Body of pancreas (tissue), 4 donors: Measurements from ENCODE around the gene SPG11. TPM values are rescaled to one million over a fixed set of nuclear protein-coding genes. Genes with fewer than 3 reads are reported as not detected.

ENCODE experiments used
- ATAC-seq: fragments of 150-250 bp; one replicate; pipeline ENCODE4 v1.9.1; 2016
- DNase-seq, 4 donors: peaks; one replicate each; pipeline ENCODE4 v3.0.0-alpha.2; 2019
- H3K27ac ChIP-seq, 4 donors: fragments of 200-600 bp; sonication (generic); 1 replicate in 3 of 4; 2 replicates in 1 of 4; pipeline versions ENCODE4 v1.5.1 to v1.6.1; 2016 to 2019; ENCODE audit warnings: mild to moderate bottlenecking in 1 of 4, mixed read lengths in 1 of 4, moderate library complexity in 1 of 4
- H3K27me3 ChIP-seq, 2 donors: fragments of 200-600 bp; sonication (generic); one replicate each; pipeline ENCODE4 v1.6.0; 2016; ENCODE audit warnings: mild to moderate bottlenecking in 1 of 2
- H3K36me3 ChIP-seq, 2 donors: fragments of 200-600 bp; sonication (generic); replicated peaks in 1 of 2; 2 replicates each; pipeline ENCODE4 v1.5.1; 2016; ENCODE audit warnings: low read depth in 2 of 2; ENCODE audit not compliant: insufficient read depth in 1 of 2
- H3K4me1 ChIP-seq: fragments of 200-600 bp; sonication (generic); one replicate; pipeline ENCODE4 v1.6.0; 2016
- H3K4me3 ChIP-seq, 2 donors: fragments of 200-600 bp; sonication (generic); 1 replicate in 1 of 2; 2 replicates in 1 of 2; pipeline ENCODE4 v1.5.1; 2016 to 2019
- H3K9me3 ChIP-seq, 3 donors: fragments of 200-600 bp; sonication (generic); 1 replicate in 2 of 3; 2 replicates in 1 of 3; pipeline ENCODE4 v1.5.1; 2016
- CTCF ChIP-seq, 7 experiments: fragments of 450-650 bp in 4 of 7; fragments of 200-600 bp in 3 of 7; sonication (generic) in 3 of 7; IDR thresholded peaks; one replicate each; pipeline ENCODE4 v1.5.1; 2016 to 2019; ENCODE audit warnings: antibody characterized with exemption in 7 of 7
- POLR2A ChIP-seq, 3 donors: fragments of 450-650 bp; IDR thresholded peaks; one replicate each; pipeline ENCODE4 v1.6.1; 2016; ENCODE audit warnings: antibody characterized with exemption in 3 of 3, mild to moderate bottlenecking in 2 of 3
- WGBS, 2 donors: methylation state at CpG; one replicate each; pipeline ENCODE4 v1.1.5; 2017; 5-methylcytosine and 5-hydroxymethylcytosine counted together
- intact Hi-C: fragments of 100-400 bp; cut with DNase I; formaldehyde crosslinking; loops from one replicate; pipeline ENCODE4 v1.15.1; 2023
- total RNA-seq, 2 donors: library from RNA; depleted of rRNA; stranded (reverse); fragments of >200 nt; gene quantifications; one replicate each; pipeline ENCODE4 v1.1.0, GENCODE V29; 2016

Gene SPG11
- total RNA-seq, 2 donors from 2014 or later, result 40.5 to 115 TPM

GRCh38 chr15:44541282-44541958 lies 122.0 kb downstream of the SPG11 start:
- intact Hi-C loops, result no loop called here
- Histone ChIP-seq H3K36me3 (peaks cover 0 to 1% of the 10 kb centered on the region in 2 donors), H3K9me3 (no peaks in the 10 kb centered on the region), H3K4me3 (no peak overlapping the region), H3K27me3 (no peaks in the 10 kb centered on the region), H3K27ac (peak overlapping the region in 3 of 4 donors; percentile 5 to 44 (median 36)), H3K4me1 (peaks cover 80% of the 10 kb centered on the region)
- 84 to 94% methylated on average over 4 of the region's 4 CpGs for WGBS, 2 donors
- ATAC-seq (no peak), DNase-seq (no peak)
- no peak for TF ChIP-seq CTCF (IDR thresholded peaks at IDR 0.05)
- no peak for TF ChIP-seq POLR2A (IDR thresholded peaks at IDR 0.05)

GRCh38 chr15:44537735-44538240 lies 125.7 kb downstream of the SPG11 start:
- 4 to 5% methylated on average over 11 to 13 of the region's 13 CpGs for WGBS, 2 donors
- Histone ChIP-seq H3K4me1 (peaks cover 60% of the 10 kb centered on the region), H3K9me3 (no peaks in the 10 kb centered on the region), H3K27ac (peak overlapping the region; percentile 96 to 100 (median 97)), H3K36me3 (peaks cover 0 to 1% of the 10 kb centered on the region in 2 donors), H3K4me3 (peak overlapping the region; percentile 75 to 84), H3K27me3 (no peaks in the 10 kb centered on the region)
- intact Hi-C loops, result no loop called here
- DNase-seq (peak in 1 of 4 donors; percentile 12), ATAC-seq (no peak)
- peak in 1 of 7 experiments; percentile 9 for TF ChIP-seq CTCF (IDR thresholded peaks at IDR 0.05)
- no peak for TF ChIP-seq POLR2A (IDR thresholded peaks at IDR 0.05)

GRCh38 chr15:44536962-44537734 lies 126.3 kb downstream of the SPG11 start, which contains the start of gene EIF3J:
TSS of gene EIF3J (plus strand) at chr15:44537147. CDS start at chr15:44537195, 48 bp downstream.
- H3K27ac ChIP-seq, result peak within 1 kb of the TSS; percentile 96 to 100 (median 97)
- H3K4me1 ChIP-seq, result peaks cover 53% of the 10 kb centered on the region
- H3K4me3 ChIP-seq, result peak within 1 kb of the TSS; percentile 75 to 84
- ATAC-seq (peak; percentile 92), DNase-seq (peak; percentile 96 to 98 (median 97))
- H3K36me3 ChIP-seq, result peaks cover 0 to 1% of the 10 kb centered on the region in 2 donors
- TF ChIP-seq CTCF (IDR thresholded peaks at IDR 0.05) (peak in 1 of 7 experiments; percentile 3), POLR2A (IDR thresholded peaks at IDR 0.05) (peak; percentile 92 to 99 (median 98))
- intact Hi-C loops, result no loop called here
- no peaks in the 10 kb centered on the region for H3K27me3 ChIP-seq
- WGBS, 2 donors, result 0% methylated on average over 12 to 94 of the region's 97 CpGs
- no peaks in the 10 kb centered on the region for H3K9me3 ChIP-seq

GRCh38 chr15:44536302-44536961 lies 127.0 kb downstream of the SPG11 start:
- Histone ChIP-seq H3K9me3 (no peaks in the 10 kb centered on the region), H3K4me1 (peaks cover 46% of the 10 kb centered on the region), H3K4me3 (peak overlapping the region; percentile 42 to 65), H3K27ac (peak overlapping the region; percentile 96 to 100 (median 97)), H3K27me3 (no peaks in the 10 kb centered on the region), H3K36me3 (peaks cover 0 to 1% of the 10 kb centered on the region in 2 donors)
- DNase-seq, result peak; percentile 87 to 90 (median 88)
- intact Hi-C loops, result no loop called here
- TF ChIP-seq CTCF (IDR thresholded peaks at IDR 0.05), result peak; percentile 19 to 72 (median 60)
- peak; percentile 34 to 89 (median 86) for TF ChIP-seq POLR2A (IDR thresholded peaks at IDR 0.05)
- ATAC-seq, result peak; percentile 81
- 0 to 1% methylated on average over 14 to 44 of the region's 47 CpGs for WGBS, 2 donors
